ENCODE data around the gene HSPA12B.

DNA sequence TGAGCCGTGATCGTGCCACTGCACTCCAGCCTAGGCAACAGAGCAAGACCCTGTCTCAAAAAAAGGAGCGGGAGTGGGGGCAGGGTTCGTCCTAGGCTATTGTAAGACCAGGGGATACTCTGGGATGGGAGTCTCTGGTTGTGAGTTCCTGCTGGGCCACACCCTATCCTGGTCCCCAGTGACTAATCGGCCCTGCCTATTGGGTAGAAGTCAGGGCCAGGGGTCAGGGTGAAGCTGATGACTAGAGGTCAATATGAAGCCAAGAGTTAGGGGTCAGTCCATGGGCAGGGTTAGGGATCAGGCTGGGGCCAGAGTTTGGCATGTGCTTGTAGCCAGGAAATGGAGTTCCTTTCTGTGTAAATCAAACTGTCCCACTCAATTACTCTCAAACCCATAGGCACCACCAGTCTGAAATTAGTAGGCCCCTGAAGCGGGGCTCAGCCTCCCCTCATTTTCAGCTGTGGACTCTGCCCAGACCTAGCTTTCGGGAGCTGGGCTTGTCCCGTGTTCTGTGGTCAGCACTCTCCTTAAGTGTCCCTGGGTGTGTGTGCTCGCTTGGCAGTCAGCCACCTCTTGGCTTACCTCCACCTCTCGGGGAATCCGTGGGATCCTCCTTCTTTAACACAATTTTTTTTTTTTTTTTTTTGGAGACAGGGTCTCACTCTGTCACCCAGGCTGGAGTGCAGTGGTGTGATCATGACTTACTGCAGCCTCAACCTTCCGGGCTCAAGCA lies 1.8 kb downstream of the HSPA12B start:
- TF ChIP-seq CTCF (IDR thresholded peaks at IDR 0.05) (no peak), POLR2AphosphoS5 (IDR thresholded peaks at IDR 0.05) (no peak), POLR2A (IDR thresholded peaks at IDR 0.05) (no peak)
